ENCODE data around the gene ADM. TPM values are rescaled to one million over a fixed set of nuclear protein-coding genes. Genes with fewer than 3 reads are reported as not detected.

ADM gene
- total RNA-seq, 1 experiment from 2014 or later, result 82.5 TPM

- Histone ChIP-seq H3K27ac (ENCODE audit: low read length) (no peak overlapping the region), H3K9ac (ENCODE audit: low read length) (no peak overlapping the region), H3K79me2 (ENCODE audit: low read length) (peaks cover 28% of the 10 kb centered on the region), H3K4me2 (ENCODE audit: low read length) (no peak overlapping the region), H3F3A (ENCODE audit: low read length, unreplicated experiment) (no peaks in the 10 kb centered on the region), H2AFZ (ENCODE audit: low read length) (no peak overlapping the region), H3K9me3 (ENCODE audit: low read length) (no peaks in the 10 kb centered on the region), H3K27me3 (ENCODE audit: low read length) (no peaks in the 10 kb centered on the region), H3K4me1 (ENCODE audit: insufficient read depth, low read length) (peaks cover 9% of the 10 kb centered on the region), H4K20me1 (ENCODE audit: low read length) (no peaks in the 10 kb centered on the region), H3K4me3 (ENCODE audit: low read length) (no peak overlapping the region), H3K36me3 (ENCODE audit: low read depth, low read length) (no peaks in the 10 kb centered on the region), H3K9me2 (replicated peaks; ENCODE audit: low read length) (no peaks in the 10 kb centered on the region)
- no TSS peak for BruUV-seq (replicated peaks)
- DNase-seq (no peak), ATAC-seq (no peak)
- POLR2A ChIA-PET (ENCODE audit: unreplicated experiment), result no interaction called here
- intact Hi-C loops (cut with micrococcal nuclease), result no loop called here
- TF ChIP-seq EZH2phosphoT487 (IDR thresholded peaks at IDR 0.05; ENCODE audit: borderline replicate concordance, low read length), result no peak
- TF ChIP-seq EZH2 (IDR thresholded peaks at IDR 0.05; ENCODE audit: low read length, unreplicated experiment), result no peak
- no peak for TF ChIP-seq CTCF (conservative IDR thresholded peaks at IDR 0.05; ENCODE audit: low read depth, low read length)
- CTCF ChIA-PET, result no interaction called here
Observed at GRCh38 chr11:10265936-10266335, 38.9 kb upstream of the ADM start.

- H3K4me3 ChIP-seq (ENCODE audit: low read length), result no peak overlapping the region
- H3K4me1 ChIP-seq (ENCODE audit: insufficient read depth, low read length), result no peaks in the 10 kb centered on the region
- TF ChIP-seq CTCF (conservative IDR thresholded peaks at IDR 0.05; ENCODE audit: low read depth, low read length) (no peak), EZH2 (IDR thresholded peaks at IDR 0.05; ENCODE audit: low read length, unreplicated experiment) (no peak), EZH2phosphoT487 (IDR thresholded peaks at IDR 0.05; ENCODE audit: borderline replicate concordance, low read length) (no peak)
- H3K36me3 ChIP-seq (ENCODE audit: low read depth, low read length), result no peaks in the 10 kb centered on the region
- H4K20me1 ChIP-seq (ENCODE audit: low read length), result no peaks in the 10 kb centered on the region
- ATAC-seq (no peak), DNase-seq (no peak)
- H3K27me3 ChIP-seq (ENCODE audit: low read length), result no peaks in the 10 kb centered on the region
- H3K79me2 ChIP-seq (ENCODE audit: low read length), result peaks cover 21% of the 10 kb centered on the region; the same call in 1 of the 2 replicates
- no TSS peak for BruUV-seq (replicated peaks)
- ChIA-PET CTCF (no interaction called here), POLR2A (ENCODE audit: unreplicated experiment) (no interaction called here)
- no peaks in the 10 kb centered on the region for H3K9me2 ChIP-seq (replicated peaks; ENCODE audit: low read length)
- H3K4me2 ChIP-seq (ENCODE audit: low read length), result no peak overlapping the region
- no peak overlapping the region for H3K27ac ChIP-seq (ENCODE audit: low read length)
- no peak overlapping the region for H3K9ac ChIP-seq (ENCODE audit: low read length)
- intact Hi-C loops (cut with micrococcal nuclease), result no loop called here
- H3K9me3 ChIP-seq (ENCODE audit: low read length), result no peaks in the 10 kb centered on the region
- H3F3A ChIP-seq (ENCODE audit: low read length, unreplicated experiment), result no peaks in the 10 kb centered on the region
- no peak overlapping the region for H2AFZ ChIP-seq (ENCODE audit: low read length)
Observed at GRCh38 chr11:10267821-10268220, 37.1 kb upstream of the ADM start.

GRCh38 chr11:10268746-10269488 is 36.0 kb upstream of the ADM start:
- TF ChIP-seq EZH2 (IDR thresholded peaks at IDR 0.05; ENCODE audit: low read length, unreplicated experiment) (no peak), CTCF (conservative IDR thresholded peaks at IDR 0.05; ENCODE audit: low read depth, low read length) (no peak), EZH2phosphoT487 (IDR thresholded peaks at IDR 0.05; ENCODE audit: borderline replicate concordance, low read length) (no peak)
- H3K9me3 ChIP-seq (ENCODE audit: low read length), result no peaks in the 10 kb centered on the region
- DNase-seq (peak; percentile 11), ATAC-seq (peak; percentile 69)
- peaks cover 6% of the 10 kb centered on the region; the same call in 1 of the 2 replicates for H3K4me1 ChIP-seq (ENCODE audit: insufficient read depth, low read length)
- H2AFZ ChIP-seq (ENCODE audit: low read length), result no peak overlapping the region
- ChIA-PET POLR2A (ENCODE audit: unreplicated experiment) (no interaction called here), CTCF (interaction anchor here (0.8 kb wide), 1 partner anchor 36 kb away, joined by 7 read pairs; the partner anchor contains the start of gene ADM)
- H3K9ac ChIP-seq (ENCODE audit: low read length), result no peak overlapping the region
- H3K27ac ChIP-seq (ENCODE audit: low read length), result no peak overlapping the region
- H3F3A ChIP-seq (ENCODE audit: low read length, unreplicated experiment), result no peaks in the 10 kb centered on the region
- H3K27me3 ChIP-seq (ENCODE audit: low read length), result no peaks in the 10 kb centered on the region
- no peaks in the 10 kb centered on the region for H4K20me1 ChIP-seq (ENCODE audit: low read length)
- intact Hi-C loops (cut with micrococcal nuclease), result no loop called here
- peaks cover 21% of the 10 kb centered on the region; the same call in 1 of the 2 replicates for H3K79me2 ChIP-seq (ENCODE audit: low read length)
- H3K4me2 ChIP-seq (ENCODE audit: low read length), result no peak overlapping the region
- no peak overlapping the region for H3K4me3 ChIP-seq (ENCODE audit: low read length)
- no peaks in the 10 kb centered on the region for H3K9me2 ChIP-seq (replicated peaks; ENCODE audit: low read length)
- no TSS peak for BruUV-seq (replicated peaks)
- no peaks in the 10 kb centered on the region for H3K36me3 ChIP-seq (ENCODE audit: low read depth, low read length)
